NCI-H187 treated with DMSO at 0.1 percent for 48 hours (cell line): Measurements from ENCODE around the gene COPG1.
"Not testable (repeated sequence)": the region's sequence is repeated elsewhere in the genome, so short reads cannot be mapped to it uniquely, and the experiment has no call there.

ENCODE experiments used
- DNase-seq: peaks from one replicate; lab custom pipeline; 2025; lab: John Stamatoyannopoulos, UW

COPG1 gene

DNA sequence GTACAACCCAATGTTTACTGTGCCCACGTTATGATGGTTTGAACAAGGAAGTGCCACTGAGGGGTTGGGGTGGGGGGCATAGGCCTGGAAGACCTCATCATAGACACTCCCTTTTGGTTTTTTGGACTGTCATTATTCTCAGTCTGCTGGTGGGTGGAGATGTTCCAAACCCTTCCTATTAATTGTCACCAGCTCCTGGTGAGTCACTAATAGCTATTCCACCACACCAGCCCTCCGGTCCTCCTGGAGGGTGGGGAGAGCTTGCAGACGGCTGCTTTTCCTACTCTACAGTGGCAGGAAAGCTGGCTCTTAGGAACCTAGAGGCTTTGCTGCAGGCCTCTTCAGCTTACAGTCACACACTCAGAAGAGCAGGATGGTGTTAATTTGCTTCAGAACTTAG is 9.0 kb upstream of the COPG1 start:
- DNase-seq: no peak

DNA sequence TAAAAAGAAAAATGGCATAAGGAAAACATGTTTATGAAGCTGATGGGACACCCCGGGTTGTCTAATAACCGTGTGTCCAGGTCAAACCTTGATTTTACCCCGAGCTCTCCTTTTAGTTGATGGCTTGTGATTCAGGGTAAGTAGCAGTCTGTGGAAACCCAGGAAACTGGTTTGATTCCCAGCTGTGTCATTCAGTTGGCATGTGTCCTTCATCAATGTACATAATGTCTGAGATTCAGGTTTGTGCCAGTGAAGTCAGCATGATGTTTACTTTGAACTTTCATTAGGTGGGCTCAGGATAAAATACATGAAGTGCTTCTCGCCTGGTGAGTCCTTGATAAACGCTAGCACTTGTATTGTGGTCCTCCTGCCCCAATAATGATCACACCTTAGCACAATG is 4.3 kb upstream of the COPG1 start:
- no peak for DNase-seq

DNA sequence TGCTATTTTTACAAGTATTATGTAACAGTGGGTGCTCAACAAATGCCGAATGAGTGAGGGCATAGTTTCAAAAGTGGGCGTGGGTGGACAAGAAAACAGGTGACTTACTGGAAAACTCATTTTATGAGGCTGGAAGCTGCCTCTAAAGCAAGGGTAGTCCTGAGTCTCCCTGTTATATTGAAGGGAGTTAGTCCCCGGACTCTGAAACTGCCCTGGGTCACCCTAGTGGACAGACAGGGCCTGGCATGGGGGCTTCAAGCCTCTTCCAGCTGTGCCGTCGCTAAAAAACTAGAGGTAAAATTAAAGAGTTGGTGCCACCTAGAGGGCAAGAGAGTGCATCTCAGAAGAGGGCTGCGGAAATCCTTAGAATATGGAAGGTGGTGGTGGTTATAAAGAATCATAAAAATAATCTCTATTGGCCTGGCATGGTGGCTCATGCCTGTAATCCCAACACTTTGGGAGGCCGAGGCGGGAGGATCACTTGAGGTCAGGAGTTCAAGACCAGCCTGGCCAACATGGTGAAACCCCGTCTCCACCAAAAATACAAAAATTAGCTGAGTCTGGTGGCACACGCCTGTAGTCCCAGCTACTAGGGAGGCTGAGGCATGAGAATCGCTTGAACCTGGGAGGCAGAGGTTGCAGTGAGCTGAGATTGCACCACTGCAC is 3.6 kb upstream of the COPG1 start:
- peak; percentile 41 for DNase-seq

DNA sequence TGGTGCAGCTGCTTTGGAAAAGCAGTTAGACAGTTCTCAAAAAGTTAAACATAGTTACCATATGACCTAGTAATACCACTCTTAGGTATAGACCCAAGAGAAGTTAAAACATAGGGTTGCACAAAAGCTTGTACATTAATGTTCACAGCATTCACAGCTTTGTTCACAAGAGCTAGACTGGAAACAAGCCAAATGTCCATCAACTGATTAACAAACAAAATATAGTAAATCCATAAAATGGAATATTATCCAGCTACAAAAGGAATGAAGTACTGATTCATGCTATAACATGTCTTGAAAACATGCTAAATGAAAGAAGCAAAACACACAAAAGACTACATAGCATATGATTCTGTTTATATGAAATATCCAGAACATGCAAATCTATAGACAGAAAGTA is 2.8 kb upstream of the COPG1 start:
- DNase-seq: no peak

DNA sequence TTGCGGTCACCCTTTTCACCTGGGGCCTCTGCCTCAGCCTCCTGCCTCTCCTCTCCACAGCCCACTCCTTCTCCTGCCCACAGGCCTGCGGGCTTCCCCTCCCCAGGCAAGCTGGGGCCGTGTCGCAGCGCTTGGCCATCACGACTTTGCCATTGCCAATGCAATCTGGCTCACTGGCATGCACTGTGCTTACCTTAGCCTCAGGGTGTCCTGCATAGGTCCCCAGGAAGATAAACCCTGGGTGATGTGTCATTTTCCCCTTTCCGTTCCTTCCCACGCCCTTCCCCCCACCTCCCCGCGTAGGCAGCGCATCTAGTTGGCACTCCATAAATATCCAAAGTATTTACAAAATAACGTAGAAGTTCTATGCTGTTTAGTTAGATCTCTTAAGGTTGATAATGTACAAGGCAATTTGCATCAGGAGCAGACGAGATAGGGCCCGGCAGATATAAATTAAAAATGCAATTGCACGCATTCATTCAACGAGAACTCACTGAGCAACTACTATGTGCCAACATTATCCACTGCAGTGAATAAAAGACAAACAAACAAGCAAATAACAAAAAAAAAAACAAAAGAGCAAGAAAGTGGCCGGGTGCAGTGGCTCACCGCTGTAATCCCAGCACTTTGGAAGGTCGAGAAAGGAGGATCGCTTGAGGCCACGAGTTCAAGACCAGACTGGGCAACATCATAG is 973 bp upstream of the COPG1 start:
- no peak for DNase-seq

DNA sequence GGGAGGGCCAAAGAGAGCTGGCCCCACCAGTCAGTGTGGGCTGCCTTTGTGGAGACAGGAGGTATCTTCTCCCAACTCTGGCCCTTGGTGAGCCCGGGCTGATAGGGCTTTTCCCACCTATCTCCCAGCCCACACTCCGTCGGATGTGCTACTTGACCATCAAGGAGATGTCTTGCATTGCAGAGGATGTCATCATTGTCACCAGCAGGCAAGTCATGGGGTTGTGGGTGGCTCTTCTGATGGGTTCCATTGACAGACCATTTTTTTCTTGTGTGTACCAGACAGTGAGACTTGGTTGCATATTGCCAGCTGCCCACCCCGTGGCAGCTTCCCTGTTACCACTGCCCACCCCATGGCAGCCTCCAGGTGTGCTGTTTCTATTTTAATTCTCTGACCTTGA is 3.3 kb downstream of the COPG1 start:
- DNase-seq: no peak

DNA sequence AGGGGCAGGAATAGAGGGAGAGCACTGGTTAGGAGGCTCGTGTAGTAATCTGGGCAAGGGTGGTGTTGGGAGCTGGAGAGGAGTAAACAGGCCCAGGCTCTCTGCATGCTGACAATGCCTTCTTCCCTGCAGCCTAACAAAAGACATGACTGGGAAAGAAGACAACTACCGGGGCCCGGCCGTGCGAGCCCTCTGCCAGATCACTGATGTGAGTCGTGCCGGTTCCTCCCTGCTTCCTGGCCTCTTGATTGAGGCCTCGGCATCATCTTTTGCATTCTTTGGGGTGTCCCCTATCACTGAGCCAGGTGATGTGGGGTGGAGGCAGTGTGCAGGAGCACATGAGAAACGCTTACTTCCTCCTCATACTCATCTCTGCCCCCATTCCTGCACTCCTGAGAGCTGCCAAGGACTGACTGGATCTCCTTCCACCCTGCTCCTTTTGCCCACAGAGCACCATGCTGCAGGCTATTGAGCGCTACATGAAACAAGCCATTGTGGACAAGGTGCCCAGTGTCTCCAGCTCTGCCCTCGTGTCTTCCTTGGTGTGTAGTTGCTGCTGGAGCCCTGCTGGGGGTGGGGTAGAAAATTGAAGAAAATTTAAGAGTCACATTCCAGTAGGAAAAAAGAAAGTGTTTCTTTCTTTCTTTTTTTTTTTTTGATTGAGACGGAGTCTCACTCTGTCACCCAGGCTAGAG is 5.3 kb downstream of the COPG1 start:
- DNase-seq: no peak

DNA sequence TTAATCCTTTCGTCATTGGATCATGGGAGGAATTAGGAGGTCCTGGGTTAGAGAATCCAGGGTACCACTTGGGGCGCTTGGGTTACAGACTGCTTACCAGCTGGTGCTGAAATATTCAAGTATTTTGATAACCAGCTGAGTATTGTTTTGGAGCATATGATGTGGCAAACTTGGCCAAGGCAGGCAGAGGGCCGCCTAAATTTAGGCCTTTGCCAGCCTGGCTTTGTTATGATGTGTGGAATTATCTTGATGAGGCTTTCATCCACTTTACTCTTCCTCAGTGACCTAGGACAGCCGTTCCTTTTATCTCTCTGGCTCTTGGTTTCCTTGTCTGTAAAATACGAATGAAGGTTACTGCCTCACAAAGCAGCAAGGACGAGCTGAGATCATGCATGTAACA is 6.9 kb downstream of the COPG1 start:
- no peak for DNase-seq

DNA sequence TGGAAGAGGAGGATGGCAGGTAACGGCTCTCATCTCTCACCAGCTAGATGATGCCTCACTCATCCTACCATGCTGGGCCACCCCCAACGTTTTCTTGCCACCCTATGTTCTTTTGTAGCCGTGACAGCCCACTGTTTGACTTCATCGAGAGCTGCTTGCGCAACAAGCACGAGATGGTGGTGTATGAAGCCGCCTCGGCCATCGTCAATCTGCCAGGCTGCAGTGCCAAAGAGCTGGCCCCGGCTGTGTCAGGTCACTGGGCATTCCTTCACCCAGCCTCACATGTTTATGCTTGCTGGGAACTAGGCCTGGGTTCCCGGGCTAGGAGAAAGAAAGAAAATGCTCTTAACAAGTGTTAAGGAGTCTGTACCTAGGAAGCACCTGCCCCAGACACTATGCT is 8.2 kb downstream of the COPG1 start:
- DNase-seq: no peak

DNA sequence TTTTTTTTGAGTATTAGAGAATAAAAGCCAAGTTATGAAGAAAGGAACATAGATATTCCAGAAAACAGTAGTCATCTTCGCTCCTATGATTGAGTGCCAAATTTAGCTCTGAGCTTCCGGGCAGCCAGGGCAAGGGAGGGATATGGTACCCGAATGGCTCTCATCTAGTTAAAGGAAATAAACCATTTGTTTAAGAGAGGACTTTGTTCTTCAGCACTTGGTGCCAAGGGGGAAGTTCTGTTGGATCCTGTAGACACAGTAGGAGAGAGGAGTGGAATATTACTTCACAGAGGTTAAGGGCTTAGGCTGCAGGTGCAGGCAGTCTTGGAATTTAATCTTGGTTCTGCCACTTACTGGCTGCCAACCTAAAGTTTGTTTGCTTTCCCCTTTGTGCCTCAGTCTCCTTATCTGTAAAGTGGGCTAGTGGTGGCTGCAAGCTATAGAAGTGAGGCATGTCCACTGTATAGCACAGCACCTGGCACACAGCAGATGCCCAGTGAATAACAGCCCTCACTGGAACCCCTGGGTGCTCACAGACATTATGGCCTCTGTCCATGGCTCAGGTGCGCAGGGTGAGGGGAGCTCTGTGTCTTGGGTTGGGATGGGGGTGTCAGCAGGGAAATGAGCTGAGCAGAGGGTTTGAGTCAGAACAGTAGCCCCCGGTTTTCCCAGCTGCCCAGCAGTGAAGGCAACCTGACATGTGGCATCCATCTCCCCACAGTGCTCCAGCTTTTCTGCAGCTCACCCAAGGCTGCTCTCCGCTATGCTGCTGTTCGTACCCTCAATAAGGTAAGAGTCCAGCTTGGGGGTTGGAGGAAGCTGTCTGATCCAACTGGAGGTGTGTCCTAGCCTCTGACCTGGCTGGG is 10.4 kb downstream of the COPG1 start:
- no peak for DNase-seq

DNA sequence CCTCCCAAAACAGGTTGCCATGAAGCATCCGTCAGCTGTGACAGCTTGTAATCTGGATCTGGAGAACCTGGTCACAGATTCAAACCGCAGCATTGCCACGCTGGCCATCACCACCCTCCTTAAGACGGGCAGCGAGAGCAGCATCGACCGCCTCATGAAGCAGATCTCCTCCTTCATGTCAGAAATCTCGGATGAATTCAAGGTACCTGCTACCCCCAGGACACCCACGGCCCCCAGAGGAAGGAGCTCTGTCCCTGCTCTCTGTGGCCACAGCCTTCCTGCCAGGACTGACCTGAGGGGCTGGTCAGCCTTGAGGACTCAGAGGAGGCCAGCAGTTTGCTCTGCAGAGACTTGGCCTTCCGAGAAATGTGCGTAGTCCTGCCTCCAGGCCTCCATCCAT is 11.2 kb downstream of the COPG1 start:
- DNase-seq: no peak

DNA sequence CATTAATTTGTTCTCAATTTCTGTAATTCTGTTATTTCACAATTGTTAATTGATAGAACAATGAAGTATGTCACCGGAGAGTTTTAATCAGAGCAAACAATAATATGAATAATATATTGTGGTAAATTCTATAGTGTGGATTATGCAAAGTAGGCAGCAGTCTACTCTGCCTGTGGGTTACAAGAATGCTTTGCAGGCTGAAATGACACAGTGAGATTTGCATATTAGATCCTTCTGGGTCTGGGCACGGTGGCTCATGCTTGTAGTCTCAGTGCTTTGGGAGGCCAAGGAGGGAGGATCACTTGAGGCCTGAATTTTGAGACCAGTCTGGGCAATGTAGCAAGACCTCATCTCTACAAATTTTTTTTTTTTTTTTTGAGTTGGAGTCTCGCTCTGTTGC is 12.5 kb downstream of the COPG1 start:
- no peak for DNase-seq

DNA sequence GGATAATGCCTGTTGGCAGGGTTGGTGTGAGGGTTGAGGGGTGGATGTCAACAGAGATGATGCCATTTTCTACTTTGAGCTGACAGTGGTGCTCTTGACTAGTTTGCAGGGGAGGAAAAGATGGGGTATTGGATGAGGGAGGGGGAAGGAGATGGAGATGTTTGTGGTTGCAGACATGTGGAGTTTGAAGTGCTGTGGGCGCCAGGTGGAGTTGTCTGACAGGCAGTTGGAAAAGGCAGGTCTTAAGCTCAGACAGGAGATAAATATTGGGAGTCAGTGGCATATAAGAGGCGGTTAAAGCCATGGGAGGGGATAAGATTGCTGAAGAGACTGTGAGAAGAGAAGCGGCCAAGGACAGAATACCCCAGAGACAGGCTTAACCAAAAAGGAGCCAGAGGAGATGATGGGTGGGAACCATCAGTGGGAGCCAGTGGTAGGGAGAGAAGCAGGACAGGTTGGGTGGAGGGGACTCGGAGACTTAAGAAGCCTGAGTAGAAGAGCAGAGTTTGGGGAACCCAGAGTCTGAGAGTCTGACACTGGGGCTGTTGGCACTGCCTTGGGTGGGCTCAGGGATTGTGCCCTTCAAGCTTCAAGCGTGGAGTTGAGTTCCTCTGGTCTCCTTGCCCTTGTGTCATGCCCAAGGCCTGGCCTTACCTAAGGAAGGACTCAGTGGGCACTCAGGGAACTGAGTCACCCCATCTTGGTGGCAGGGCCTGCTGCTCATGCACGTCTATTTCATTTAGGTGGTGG is 13.9 kb downstream of the COPG1 start:
- DNase-seq: peak; percentile 73

DNA sequence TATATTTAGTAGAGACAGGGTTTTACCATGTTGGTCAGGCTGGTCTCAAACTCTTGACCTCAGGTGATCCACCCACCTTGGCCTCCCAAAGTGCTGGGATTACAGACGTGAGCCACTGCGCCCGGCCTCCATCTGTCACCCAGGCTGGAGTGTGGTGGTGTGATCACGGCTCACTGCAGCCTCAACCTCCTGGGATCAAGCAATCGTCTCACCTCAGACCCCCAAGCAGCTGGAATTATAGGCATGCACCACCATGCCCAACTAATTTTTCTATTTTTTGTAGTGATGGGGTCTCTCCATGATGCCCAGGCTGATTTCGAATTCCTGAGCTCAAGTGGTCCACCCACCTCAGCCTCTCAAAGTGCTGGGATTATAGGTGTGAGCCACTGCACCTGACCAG is 15.6 kb downstream of the COPG1 start:
- DNase-seq: not testable (repeated sequence)

DNA sequence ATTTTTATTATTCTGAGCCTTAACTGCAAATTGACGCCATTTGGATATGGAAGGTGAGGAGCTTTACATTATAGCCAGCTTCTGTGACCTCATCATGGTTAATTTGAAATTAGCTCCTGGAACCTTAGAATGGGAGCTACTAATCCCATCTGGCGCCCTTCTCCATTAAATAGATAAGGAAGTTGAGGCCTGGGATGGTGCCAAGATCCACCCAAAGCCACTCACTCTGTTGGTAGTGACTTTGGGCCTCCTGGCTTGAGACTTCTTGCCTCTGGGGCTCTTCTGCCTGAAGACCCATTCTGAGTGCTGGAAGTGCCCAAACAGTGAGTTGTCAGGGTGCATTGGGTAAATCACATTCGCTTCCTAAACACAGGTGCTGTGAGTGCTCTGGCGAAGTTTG is 17.2 kb downstream of the COPG1 start:
- DNase-seq: no peak

DNA sequence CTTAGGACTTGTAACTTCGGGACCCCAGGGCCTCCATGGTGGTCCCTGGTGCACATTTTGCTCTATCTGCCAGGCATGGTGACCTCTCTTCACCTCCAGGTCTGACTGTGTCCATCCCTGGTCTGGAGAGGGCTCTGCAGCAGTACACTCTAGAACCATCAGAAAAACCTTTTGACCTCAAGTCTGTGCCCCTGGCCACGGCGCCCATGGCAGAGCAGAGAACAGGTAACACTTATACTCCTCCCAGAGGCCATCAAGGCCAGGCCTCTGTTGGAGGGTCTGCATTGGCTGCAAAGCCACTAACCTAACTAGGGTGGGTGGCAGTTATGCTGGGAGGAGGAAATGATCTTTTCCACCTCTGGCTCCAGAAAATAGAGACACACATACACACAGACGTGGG is 19.0 kb downstream of the COPG1 start:
- no peak for DNase-seq

DNA sequence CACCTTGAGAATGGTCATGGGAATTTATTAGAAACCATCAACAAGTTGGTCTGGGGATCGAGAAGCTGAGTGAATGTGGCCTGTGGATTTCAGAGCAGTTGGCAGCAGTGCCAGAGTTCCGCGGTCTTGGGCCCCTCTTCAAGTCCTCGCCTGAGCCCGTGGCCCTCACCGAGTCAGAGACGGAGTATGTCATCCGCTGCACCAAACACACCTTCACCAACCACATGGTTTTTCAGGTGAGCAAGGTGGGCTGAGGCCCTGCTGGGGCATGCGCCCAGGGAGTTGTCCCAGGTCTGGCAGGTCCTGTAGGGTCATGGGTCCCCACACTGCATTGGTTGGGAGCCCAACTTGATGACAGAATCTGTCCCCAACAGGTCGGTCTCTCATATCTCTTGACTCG is 22.3 kb downstream of the COPG1 start:
- no peak for DNase-seq

DNA sequence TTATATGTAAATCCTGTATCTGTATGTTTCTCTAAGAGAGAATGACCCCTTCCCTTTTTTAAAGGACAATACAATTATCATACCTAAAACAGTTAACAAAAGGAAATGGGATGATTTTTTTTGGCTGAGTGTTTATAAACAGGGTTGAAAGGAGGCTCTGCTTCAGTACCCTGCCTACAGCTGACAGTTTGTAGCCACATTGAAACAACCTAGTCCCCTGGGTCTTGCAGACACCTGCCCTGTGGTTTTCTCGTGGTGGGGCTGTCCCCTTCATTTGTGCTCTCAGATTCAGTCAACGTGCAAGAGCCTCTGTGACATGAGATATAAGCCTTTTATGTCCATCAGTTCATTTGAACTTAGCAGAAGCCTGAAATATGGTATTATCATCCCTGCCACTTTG is 27.0 kb downstream of the COPG1 start:
- no peak for DNase-seq

DNA sequence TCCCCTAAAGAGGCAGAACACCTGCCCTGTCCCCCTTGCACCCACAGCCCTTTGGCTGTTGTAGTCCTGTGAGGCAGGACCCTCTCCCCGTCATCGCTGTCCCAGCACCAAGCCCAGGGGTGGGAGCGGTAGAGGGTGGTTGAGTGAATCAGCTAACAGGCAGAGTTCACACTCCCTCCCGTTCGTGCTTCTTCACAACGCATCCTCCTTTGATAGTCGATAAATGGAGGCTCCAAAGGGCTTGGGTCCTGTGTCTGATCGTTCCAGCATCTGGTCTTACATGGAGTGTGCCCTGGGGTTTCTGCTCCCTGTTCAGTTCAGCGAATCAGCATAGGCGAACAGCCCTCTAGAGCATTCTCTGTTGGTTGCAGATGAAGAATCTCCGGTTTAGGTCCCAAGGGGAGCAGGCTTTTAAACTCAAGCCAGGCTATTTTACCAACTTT is 28.4 kb downstream of the COPG1 start:
- DNase-seq: no peak

DNA sequence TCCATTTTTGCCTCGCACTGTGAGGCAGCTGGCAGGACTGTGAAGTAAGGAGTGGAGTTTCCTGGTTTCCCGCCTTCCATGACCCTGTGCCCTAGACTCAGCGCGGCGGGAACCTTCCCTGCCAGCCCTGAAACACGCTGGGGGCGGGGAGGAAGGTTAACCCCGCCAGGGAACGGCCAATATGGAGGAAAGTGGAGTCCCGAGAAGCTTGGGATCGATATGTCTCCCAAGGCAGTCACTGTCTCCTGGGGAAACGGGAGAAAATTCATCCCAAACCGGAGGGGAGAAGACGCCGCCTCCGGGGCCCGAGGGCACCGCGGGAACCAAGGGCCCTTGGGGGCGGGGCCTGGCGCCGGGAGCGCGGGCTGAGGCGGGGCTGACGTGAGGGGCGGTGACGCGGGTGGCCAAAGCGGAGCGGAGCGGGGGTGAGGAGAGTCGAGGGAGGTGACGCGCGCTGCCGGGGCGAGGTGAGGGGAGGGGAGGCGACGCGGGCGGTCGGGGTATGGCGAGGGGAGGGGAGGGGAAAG is 29.1 kb downstream of the COPG1 start, which contains the start of gene HMCES:
Gene HMCES, plus strand, starts transcription at position 432 of the 527 bp plus-strand sequence. CDS start 863 bp downstream, outside the sequence.
- peak; percentile 60 for DNase-seq
